NCI-H2196 treated with DMSO at 0.1 percent for 48 hours (cell line): ENCODE measurements around the gene UNC13A.
A peak's percentile ranks its signal among the peaks of the same experiment; 100 is the strongest.

ENCODE experiments used
- DNase-seq: peaks from one replicate; lab custom pipeline; 2025; ENCODE audit not compliant: unreplicated experiment; lab: John Stamatoyannopoulos, UW

The UNC13A gene

GRCh38 chr19:17687857-17688784, at the start of gene UNC13A:
TSS of gene UNC13A (minus strand) at chr19:17688354. CDS start at chr19:17688199, 155 bp downstream.
- DNase-seq, result peak; percentile 22

GRCh38 chr19:17737690-17738153, 49.6 kb upstream of the UNC13A start:
- no peak for DNase-seq

GRCh38 chr19:17735410-17735809, 47.3 kb upstream of the UNC13A start:
- DNase-seq, result no peak

GRCh38 chr19:17734146-17734545, 46.0 kb upstream of the UNC13A start:
- DNase-seq, result no peak

- DNase-seq, result no peak
Observed at GRCh38 chr19:17733127-17733526, 45.0 kb upstream of the UNC13A start.

- no peak for DNase-seq
Observed at GRCh38 chr19:17727843-17728242, 39.7 kb upstream of the UNC13A start.

GRCh38 chr19:17726964-17727773, 39.0 kb upstream of the UNC13A start:
- DNase-seq, result no peak

GRCh38 chr19:17726136-17726741, 38.1 kb upstream of the UNC13A start:
- no peak for DNase-seq

GRCh38 chr19:17725422-17726078, 37.4 kb upstream of the UNC13A start:
- DNase-seq, result no peak

GRCh38 chr19:17724655-17725054, 36.5 kb upstream of the UNC13A start:
- no peak for DNase-seq

GRCh38 chr19:17722655-17723240, 34.6 kb upstream of the UNC13A start:
- no peak for DNase-seq

GRCh38 chr19:17721821-17722220, 33.7 kb upstream of the UNC13A start:
- no peak for DNase-seq

- no peak for DNase-seq
Observed at GRCh38 chr19:17721111-17721628, 33.0 kb upstream of the UNC13A start.

- DNase-seq, result no peak
Observed at GRCh38 chr19:17720440-17720839, 32.3 kb upstream of the UNC13A start.

GRCh38 chr19:17719730-17720400, 31.7 kb upstream of the UNC13A start:
- no peak for DNase-seq

- peak; percentile 32 for DNase-seq
Observed at GRCh38 chr19:17718947-17719711, 31.0 kb upstream of the UNC13A start, which contains the start of gene MAP1S. TSS of gene MAP1S (plus strand) at chr19:17719480. CDS start at chr19:17719503, 23 bp downstream.

- DNase-seq, result no peak
Observed at GRCh38 chr19:17718550-17718946, 30.4 kb upstream of the UNC13A start.

GRCh38 chr19:17716309-17716929, 28.3 kb upstream of the UNC13A start:
- no peak for DNase-seq
